ENCODE results near the gene SLC25A19.

Gene SLC25A19

GRCh38 chr17:75325827-75326225, 36.6 kb upstream of the SLC25A19 start:
- no peak for TF ChIP-seq CTCF (IDR thresholded peaks at IDR 0.05; ENCODE audit: low read depth, low read length)
- H3K4me3 ChIP-seq (ENCODE audit: low read depth, low read length): no peak overlapping the region

GRCh38 chr17:75325348-75325747, 36.1 kb upstream of the SLC25A19 start:
- no peak overlapping the region for H3K4me3 ChIP-seq (ENCODE audit: low read depth, low read length)
- no peak for TF ChIP-seq CTCF (IDR thresholded peaks at IDR 0.05; ENCODE audit: low read depth, low read length)

- no peak for TF ChIP-seq CTCF (IDR thresholded peaks at IDR 0.05; ENCODE audit: low read depth, low read length)
These were observed 32.3 kb upstream of the SLC25A19 start for GRCh38 chr17:75321506-75321905.

GRCh38 chr17:75319904-75320691, 30.9 kb upstream of the SLC25A19 start:
- no peak overlapping the region for H3K4me3 ChIP-seq (ENCODE audit: low read depth, low read length)
- TF ChIP-seq CTCF (IDR thresholded peaks at IDR 0.05; ENCODE audit: low read depth, low read length): no peak

More at GRCh38 chr17:75321506-75321905, 32.3 kb upstream of the SLC25A19 start:
- H3K4me3 ChIP-seq (ENCODE audit: low read depth, low read length): no peak overlapping the region

GRCh38 chr17:75318615-75319222, 29.5 kb upstream of the SLC25A19 start:
- no peak overlapping the region for H3K4me3 ChIP-seq (ENCODE audit: low read depth, low read length)
- TF ChIP-seq CTCF (IDR thresholded peaks at IDR 0.05; ENCODE audit: low read depth, low read length): no peak

GRCh38 chr17:75318211-75318610, 29.0 kb upstream of the SLC25A19 start:
- H3K4me3 ChIP-seq (ENCODE audit: low read depth, low read length): no peak overlapping the region
- no peak for TF ChIP-seq CTCF (IDR thresholded peaks at IDR 0.05; ENCODE audit: low read depth, low read length)

- no peak overlapping the region for H3K4me3 ChIP-seq (ENCODE audit: low read depth, low read length)
- TF ChIP-seq CTCF (IDR thresholded peaks at IDR 0.05; ENCODE audit: low read depth, low read length): no peak
These were observed 28.4 kb upstream of the SLC25A19 start for GRCh38 chr17:75317671-75318070.
